ENCODE data around the gene LTA.

The LTA gene

GRCh38 chr6:31540640-31541039 is 31.4 kb upstream of the LTA start:
- DNase-seq = no peak
- in situ Hi-C loops (cut with HindIII; ENCODE audit: low pct_ligation_motif_present, low sequenced_read_pairs) = no loop called here
- TF ChIP-seq CTCF (IDR thresholded peaks at IDR 0.05; ENCODE audit: low read depth, low read length, missing control alignments) = no peak
- Histone ChIP-seq H3K36me3 (replicated peaks) (peaks cover 54% of the 10 kb centered on the region), H3K4me3 (ENCODE audit: low read depth, low read length) (peak overlapping the region; percentile 97), H3K27ac (peak overlapping the region; percentile 99), H3K27me3 (replicated peaks) (no peaks in the 10 kb centered on the region)

- no peak for TF ChIP-seq CTCF (IDR thresholded peaks at IDR 0.05; ENCODE audit: low read depth, low read length, missing control alignments)
- peak overlapping the region; percentile 99 for H3K27ac ChIP-seq
- DNase-seq = no peak
- peak overlapping the region; percentile 97 for H3K4me3 ChIP-seq (ENCODE audit: low read depth, low read length)
- H3K36me3 ChIP-seq (replicated peaks) = peaks cover 49% of the 10 kb centered on the region
- no peaks in the 10 kb centered on the region for H3K27me3 ChIP-seq (replicated peaks)
- in situ Hi-C loops (cut with HindIII; ENCODE audit: low pct_ligation_motif_present, low sequenced_read_pairs) = no loop called here
Observed at GRCh38 chr6:31541059-31541657, 30.9 kb upstream of the LTA start.

GRCh38 chr6:31541658-31542521 is 30.2 kb upstream of the LTA start, which contains the start of gene DDX39B:
Gene DDX39B, minus strand, starts transcription at chr6:31542003. Its CDS starts 1,471 bp downstream, at chr6:31540532.
- peaks cover 41% of the 10 kb centered on the region for H3K36me3 ChIP-seq (replicated peaks)
- TF ChIP-seq CTCF (IDR thresholded peaks at IDR 0.05; ENCODE audit: low read depth, low read length, missing control alignments) = no peak
- H3K27ac ChIP-seq = peak within 1 kb of the TSS; percentile 99
- H3K4me3 ChIP-seq (ENCODE audit: low read depth, low read length) = peak within 1 kb of the TSS; percentile 97
- peak; percentile 94 for DNase-seq
- in situ Hi-C loops (cut with HindIII; ENCODE audit: low pct_ligation_motif_present, low sequenced_read_pairs) = no loop called here
- no peaks in the 10 kb centered on the region for H3K27me3 ChIP-seq (replicated peaks)

- Histone ChIP-seq H3K27ac (no peak overlapping the region), H3K4me3 (ENCODE audit: low read depth, low read length) (no peak overlapping the region), H3K27me3 (replicated peaks) (no peaks in the 10 kb centered on the region), H3K36me3 (replicated peaks) (peaks cover 25% of the 10 kb centered on the region)
- TF ChIP-seq CTCF (IDR thresholded peaks at IDR 0.05; ENCODE audit: low read depth, low read length, missing control alignments) = no peak
- in situ Hi-C loops (cut with HindIII; ENCODE audit: low pct_ligation_motif_present, low sequenced_read_pairs) = no loop called here
- no peak for DNase-seq
Observed at GRCh38 chr6:31543639-31544038, 28.4 kb upstream of the LTA start.

GRCh38 chr6:31544676-31545075 is 27.4 kb upstream of the LTA start:
- in situ Hi-C loops (cut with HindIII; ENCODE audit: low pct_ligation_motif_present, low sequenced_read_pairs) = no loop called here
- peaks cover 18% of the 10 kb centered on the region for H3K36me3 ChIP-seq (replicated peaks)
- no peak overlapping the region for H3K27ac ChIP-seq
- TF ChIP-seq CTCF (IDR thresholded peaks at IDR 0.05; ENCODE audit: low read depth, low read length, missing control alignments) = no peak
- H3K4me3 ChIP-seq (ENCODE audit: low read depth, low read length) = no peak overlapping the region
- DNase-seq = no peak
- no peaks in the 10 kb centered on the region for H3K27me3 ChIP-seq (replicated peaks)

All from brain microvascular endothelial cell (primary cell).